GM23338 (cell line): ENCODE data around the gene RSL1D1. TPM values are rescaled to one million over a fixed set of nuclear protein-coding genes. Genes with fewer than 3 reads are reported as not detected.

Source experiments
- polyA plus RNA-seq: library from polyadenylated mRNA; unstranded; fragments of >200 nt; fragmentation: Nextera tagmentation; extraction: Ambion mirVana; gene quantifications from 2 replicates; pipeline ENCODE4 v1.2.1, GENCODE V29; 2016
- total RNA-seq: library from RNA; depleted of rRNA; stranded (reverse); fragments of >200 nt; shearing (Covaris generic); gene quantifications from 2 replicates; pipeline ENCODE4 v1.2.3, GENCODE V29; 2014; rRNA removed

The RSL1D1 gene
- total and polyA plus RNA-seq, 2 experiments from 2014 or later, result 298 to 495 TPM

Other genes starting within 250 kb of the RSL1D1 start
- 62.6 and 63.3 TPM in 2 replicates for gene SNN, start 183.1 kb downstream of the RSL1D1 start, total RNA-seq
- gene SNN, start 183.1 kb downstream of the RSL1D1 start, polyA plus RNA-seq, result 19.0 and 20.5 TPM in 2 replicates
- 12.0 and 12.5 TPM in 2 replicates for gene TXNDC11, start 108.7 kb downstream of the RSL1D1 start, total RNA-seq
- gene TXNDC11, start 108.7 kb downstream of the RSL1D1 start, polyA plus RNA-seq, result 6.3 and 6.8 TPM in 2 replicates
- 32.7 and 61.3 TPM in 2 replicates for gene ZC3H7A, start 54.3 kb downstream of the RSL1D1 start, total RNA-seq
- 42.2 and 49.8 TPM in 2 replicates for gene ZC3H7A, start 54.3 kb downstream of the RSL1D1 start, polyA plus RNA-seq
- gene GSPT1, start 64.4 kb upstream of the RSL1D1 start, total RNA-seq, result 144 and 146 TPM in 2 replicates
- 118 and 126 TPM in 2 replicates for gene GSPT1, start 64.4 kb upstream of the RSL1D1 start, polyA plus RNA-seq
- gene NPIPB2, start 90.5 kb upstream of the RSL1D1 start, total RNA-seq, result 6.8 and 33.1 TPM in 2 replicates
- gene NPIPB2, start 90.5 kb upstream of the RSL1D1 start, polyA plus RNA-seq, result 1.0 and 1.5 TPM in 2 replicates
- not detected in 2 replicates for gene TNFRSF17, start 113.7 kb upstream of the RSL1D1 start, total RNA-seq
- gene TNFRSF17, start 113.7 kb upstream of the RSL1D1 start, polyA plus RNA-seq, result 0.37 TPM in 1 of 2 replicates, not detected in the other
- 4.3 and 9.0 TPM in 2 replicates for gene SNX29, start 125.2 kb upstream of the RSL1D1 start, total RNA-seq
- 12.9 and 13.2 TPM in 2 replicates for gene SNX29, start 125.2 kb upstream of the RSL1D1 start, polyA plus RNA-seq